A549 (cell line): Measurements from ENCODE around the gene EDA.

Experiments used
- CBX8 ChIP-seq: fragments of 200-600 bp; sonication (generic); IDR thresholded peaks from 2 replicates; pipeline ENCODE4 v1.6.1; 2016
- CTCF ChIP-seq: fragments of >200 bp; sonication (Bioruptor Twin); formaldehyde crosslinking; IDR thresholded peaks from 3 replicates; pipeline ENCODE4 v1.5.1; 2016
- ESRRA ChIP-seq: fragments of 150-350 bp; IDR thresholded peaks from 2 replicates; pipeline ENCODE4 v1.6.1; 2014; ENCODE audit warnings: mild to moderate bottlenecking, low read length, borderline replicate concordance
- HDAC2 ChIP-seq: fragments of 200-600 bp; sonication (generic); IDR thresholded peaks from 2 replicates; pipeline ENCODE4 v1.6.1; 2016
- HMGXB4 ChIP-seq: fragments of 250-450 bp; sonication (Bioruptor Pico); IDR thresholded peaks from 2 replicates; pipeline ENCODE4 v1.5.0; 2021; ENCODE audit warnings: mild to moderate bottlenecking, moderate library complexity, borderline replicate concordance
- MAX ChIP-seq: IDR thresholded peaks from 2 replicates; pipeline ENCODE4 v1.6.1; 2012
- MAZ ChIP-seq: fragments of 150-350 bp; IDR thresholded peaks from 2 replicates; pipeline ENCODE4 v1.6.1; 2014; ENCODE audit warnings: antibody characterized with exemption, low read depth, low read length, borderline replicate concordance
- POLR2A ChIP-seq: IDR thresholded peaks from 2 replicates; pipeline ENCODE4 v1.6.1; 2012; ENCODE audit warnings: mild to moderate bottlenecking, low read length
- RAD21 ChIP-seq, 2 experiments: fragments of >200 bp in 1 of 2; sonication (Bioruptor Twin) in 1 of 2; formaldehyde crosslinking in 1 of 2; IDR thresholded peaks in 1 of 2; conservative IDR thresholded peaks in 1 of 2; 2 replicates in 1 of 2; 3 replicates in 1 of 2; pipeline ENCODE4 v1.6.1; 2012 to 2018; ENCODE audit warnings: inconsistent platforms in 1 of 2
- REST ChIP-seq: fragments of 200-600 bp; sonication (generic); IDR thresholded peaks from 2 replicates; pipeline ENCODE4 v1.6.1; 2016; ENCODE audit warnings: antibody characterized with exemption, mild to moderate bottlenecking, moderate library complexity
- USF2 ChIP-seq: fragments of 450-650 bp; IDR thresholded peaks from 2 replicates; pipeline ENCODE4 v1.6.1; 2014; ENCODE audit warnings: antibody characterized with exemption

GRCh38 chrX:70026112-70026850 lies 410.4 kb downstream of the EDA start:
- TF ChIP-seq HMGXB4 (CRISPR knock-in tag) (no peak), CBX8 (no peak), ESRRA (no peak), REST (no peak), POLR2A (no peak), HDAC2 (no peak), CTCF (no peak), USF2 (no peak), MAX (no peak), MAZ (no peak), RAD21 (conservative IDR thresholded peaks at IDR 0.05 in 1 of 2, IDR thresholded peaks at IDR 0.05 in 1 of 2) (no peak)
